HepG2 (cell line): ENCODE measurements around the gene KLHDC4. TPM values are rescaled to one million over a fixed set of nuclear protein-coding genes. Genes with fewer than 3 reads are reported as not detected.

Experiments used
- AGO2 ChIP-seq: fragments of 200-400 bp; formaldehyde crosslinking; optimal IDR thresholded peaks from 2 replicates; pipeline ENCODE3; 2017; ENCODE audit warnings: mild to moderate bottlenecking, low read depth, low read length, moderate library complexity
- BCL6 ChIP-seq: IDR thresholded peaks from 2 replicates; pipeline ENCODE4 v1.6.1; 2016; ENCODE audit warnings: missing genetic modification reagents, missing compliant biosample characterization
- FOXM1 ChIP-seq: sonication (generic); formaldehyde crosslinking; IDR thresholded peaks from 2 replicates; pipeline ENCODE4 v1.5.0; 2020; ENCODE audit warnings: missing genetic modification reagents
- RNF2 ChIP-seq: fragments of 450-650 bp; conservative IDR thresholded peaks from 2 replicates; pipeline ENCODE4 v1.6.1; 2016; ENCODE audit warnings: low read depth
- SALL1 ChIP-seq: sonication (generic); formaldehyde crosslinking; IDR thresholded peaks from 2 replicates; pipeline ENCODE4 v1.8.0; 2022; ENCODE audit warnings: mild to moderate bottlenecking, missing genetic modification reagents
- SMAD1 ChIP-seq: sonication (generic); formaldehyde crosslinking; IDR thresholded peaks from 2 replicates; pipeline ENCODE4 v1.4.0; 2020; ENCODE audit warnings: missing genetic modification reagents, low read depth, mild to moderate bottlenecking, borderline replicate concordance
- SMC3 ChIP-seq: IDR thresholded peaks from 2 replicates; pipeline ENCODE4 v1.6.1; 2011; ENCODE audit warnings: low read length, improper control_type of control experiment
- SP1 ChIP-seq, 2 experiments: fragments of 450-650 bp in 1 of 2; sonication (generic) in 1 of 2; formaldehyde crosslinking in 1 of 2; IDR thresholded peaks; 2 replicates each; pipeline versions ENCODE4 v1.4.0 to v1.6.1; 2016 to 2020; ENCODE audit warnings: missing genetic modification reagents in 1 of 2
- TBP ChIP-seq: sonication (generic); formaldehyde crosslinking; IDR thresholded peaks from 2 replicates; pipeline ENCODE4 v1.5.0; 2020; ENCODE audit warnings: missing genetic modification reagents
- ZNF446 ChIP-seq: sonication (generic); formaldehyde crosslinking; IDR thresholded peaks from 2 replicates; pipeline ENCODE4 v1.5.0; 2020; ENCODE audit warnings: mild to moderate bottlenecking, missing genetic modification reagents
- ZNF552 ChIP-seq: sonication (generic); formaldehyde crosslinking; IDR thresholded peaks from 2 replicates; pipeline ENCODE4 v1.9.0; 2022; ENCODE audit warnings: missing genetic modification reagents, mild to moderate bottlenecking, borderline replicate concordance
- polyA plus RNA-seq, 8 experiments: library from polyadenylated mRNA; depleted of rRNA in 3 of 8; stranded (reverse) in 7 of 8; unstranded in 1 of 8; fragments of >200 nt; fragmentation: Illumina TruSeq in 4 of 8; extraction: Trizol in 4 of 8; gene quantifications; 2 replicates each; pipeline versions ENCODE4 v1.2.1 to v1.2.3, GENCODE V29; 2011 to 2016; ENCODE audit warnings: low read depth in 4 of 8, missing spikeins in 1 of 8, mixed read lengths in 1 of 8; ENCODE audit not compliant: insufficient read depth in 1 of 8
- total RNA-seq, 5 experiments: library from RNA; depleted of rRNA; stranded (reverse); fragments of >200 nt; fragmentation: Illumina TruSeq; extraction: Trizol; gene quantifications; 2 replicates each; pipeline ENCODE4 v1.2.3, GENCODE V29; 2016; ENCODE audit warnings: low read depth in 1 of 5
- TF ChIP-seq, protein P1 (sequence below): sonication (generic); formaldehyde crosslinking; IDR thresholded peaks from 2 replicates; pipeline ENCODE4 v1.5.1; 2020; ENCODE audit warnings: mild to moderate bottlenecking, missing genetic modification reagents, borderline replicate concordance
- TF ChIP-seq, protein P2 (sequence below): sonication (generic); formaldehyde crosslinking; IDR thresholded peaks from 2 replicates; pipeline ENCODE4 v1.5.0; 2020; ENCODE audit warnings: mild to moderate bottlenecking, missing genetic modification reagents, borderline replicate concordance
- TF ChIP-seq, protein P3 (sequence below): sonication (generic); formaldehyde crosslinking; IDR thresholded peaks from 2 replicates; pipeline ENCODE4 v1.5.0; 2020; ENCODE audit warnings: missing genetic modification reagents, mild to moderate bottlenecking, borderline replicate concordance
- TF ChIP-seq, protein P4 (sequence below): sonication (generic); formaldehyde crosslinking; IDR thresholded peaks from 2 replicates; pipeline ENCODE4 v1.4.0; 2020; ENCODE audit warnings: missing genetic modification reagents, borderline replicate concordance
- TF ChIP-seq, protein P5 (sequence below): sonication (generic); formaldehyde crosslinking; conservative IDR thresholded peaks from 2 replicates; pipeline ENCODE4 v1.8.0; 2022; ENCODE audit warnings: mild to moderate bottlenecking, moderate library complexity, missing genetic modification reagents
- TF ChIP-seq, protein P6 (sequence below): sonication (generic); formaldehyde crosslinking; IDR thresholded peaks from 2 replicates; pipeline ENCODE4 v1.4.0; 2020; ENCODE audit warnings: mild to moderate bottlenecking, missing genetic modification reagents

The KLHDC4 gene
- total and polyA plus RNA-seq, 2 of the 13 experiments (the other 11 are each of a cell fraction or from before 2014, with no cell fraction given): 18.7 to 31.8 TPM

DNA sequence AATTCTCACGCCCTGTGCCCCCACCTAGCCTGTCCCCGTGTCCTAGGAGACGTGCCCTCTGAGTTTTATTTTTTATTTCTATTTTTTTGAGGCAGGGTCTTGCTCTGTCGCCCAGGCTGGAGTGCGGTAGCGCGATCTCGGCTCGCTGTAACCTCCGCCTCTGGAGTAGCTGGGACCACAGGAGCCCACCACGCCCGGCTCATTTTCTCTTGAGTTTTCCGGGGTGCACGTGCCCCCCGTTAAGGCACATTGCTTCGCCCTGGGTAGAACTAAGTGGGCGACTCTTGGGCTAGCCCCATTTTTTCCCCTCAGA is 655 bp upstream of the KLHDC4 start (continued):
- TF ChIP-seq ZNF446 (CRISPR knock-in tag) (peak; percentile 87), ZNF552 (CRISPR knock-in tag) (0 out of 2 replicates have a peak, but pooled peaks have one; percentile 31), RNF2 (no peak), SP1 (IDR thresholded peaks at IDR 0.05) (no peak), SP1 (CRISPR knock-in tag; IDR thresholded peaks at IDR 0.05) (no peak), SALL1 (CRISPR knock-in tag) (no peak), TBP (CRISPR knock-in tag) (no peak), AGO2 (peak; percentile 4), BCL6 (CRISPR knock-in tag) (no peak), FOXM1 (CRISPR knock-in tag) (no peak), SMC3 (no peak), SMAD1 (no peak)
- TF ChIP-seq, protein P1, sequence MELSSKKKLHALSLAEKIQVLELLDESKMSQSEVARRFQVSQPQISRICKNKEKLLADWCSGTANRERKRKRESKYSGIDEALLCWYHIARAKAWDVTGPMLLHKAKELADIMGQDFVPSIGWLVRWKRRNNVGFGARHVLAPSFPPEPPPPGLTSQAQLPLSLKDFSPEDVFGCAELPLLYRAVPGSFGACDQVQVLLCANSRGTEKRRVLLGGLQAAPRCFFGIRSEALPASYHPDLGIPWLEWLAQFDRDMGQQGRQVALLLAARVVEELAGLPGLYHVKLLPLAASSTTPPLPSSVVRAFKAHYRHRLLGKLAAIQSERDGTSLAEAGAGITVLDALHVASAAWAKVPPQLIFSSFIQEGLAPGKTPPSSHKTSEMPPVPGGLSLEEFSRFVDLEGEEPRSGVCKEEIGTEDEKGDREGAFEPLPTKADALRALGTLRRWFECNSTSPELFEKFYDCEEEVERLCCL (CRISPR knock-in tag): no peak
- TF ChIP-seq, protein P2, sequence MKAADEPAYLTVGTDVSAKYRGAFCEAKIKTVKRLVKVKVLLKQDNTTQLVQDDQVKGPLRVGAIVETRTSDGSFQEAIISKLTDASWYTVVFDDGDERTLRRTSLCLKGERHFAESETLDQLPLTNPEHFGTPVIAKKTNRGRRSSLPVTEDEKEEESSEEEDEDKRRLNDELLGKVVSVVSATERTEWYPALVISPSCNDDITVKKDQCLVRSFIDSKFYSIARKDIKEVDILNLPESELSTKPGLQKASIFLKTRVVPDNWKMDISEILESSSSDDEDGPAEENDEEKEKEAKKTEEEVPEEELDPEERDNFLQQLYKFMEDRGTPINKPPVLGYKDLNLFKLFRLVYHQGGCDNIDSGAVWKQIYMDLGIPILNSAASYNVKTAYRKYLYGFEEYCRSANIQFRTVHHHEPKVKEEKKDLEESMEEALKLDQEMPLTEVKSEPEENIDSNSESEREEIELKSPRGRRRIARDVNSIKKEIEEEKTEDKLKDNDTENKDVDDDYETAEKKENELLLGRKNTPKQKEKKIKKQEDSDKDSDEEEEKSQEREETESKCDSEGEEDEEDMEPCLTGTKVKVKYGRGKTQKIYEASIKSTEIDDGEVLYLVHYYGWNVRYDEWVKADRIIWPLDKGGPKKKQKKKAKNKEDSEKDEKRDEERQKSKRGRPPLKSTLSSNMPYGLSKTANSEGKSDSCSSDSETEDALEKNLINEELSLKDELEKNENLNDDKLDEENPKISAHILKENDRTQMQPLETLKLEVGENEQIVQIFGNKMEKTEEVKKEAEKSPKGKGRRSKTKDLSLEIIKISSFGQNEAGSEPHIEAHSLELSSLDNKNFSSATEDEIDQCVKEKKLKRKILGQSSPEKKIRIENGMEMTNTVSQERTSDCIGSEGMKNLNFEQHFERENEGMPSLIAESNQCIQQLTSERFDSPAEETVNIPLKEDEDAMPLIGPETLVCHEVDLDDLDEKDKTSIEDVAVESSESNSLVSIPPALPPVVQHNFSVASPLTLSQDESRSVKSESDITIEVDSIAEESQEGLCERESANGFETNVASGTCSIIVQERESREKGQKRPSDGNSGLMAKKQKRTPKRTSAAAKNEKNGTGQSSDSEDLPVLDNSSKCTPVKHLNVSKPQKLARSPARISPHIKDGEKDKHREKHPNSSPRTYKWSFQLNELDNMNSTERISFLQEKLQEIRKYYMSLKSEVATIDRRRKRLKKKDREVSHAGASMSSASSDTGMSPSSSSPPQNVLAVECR (CRISPR knock-in tag): no peak
- TF ChIP-seq, protein P3, sequence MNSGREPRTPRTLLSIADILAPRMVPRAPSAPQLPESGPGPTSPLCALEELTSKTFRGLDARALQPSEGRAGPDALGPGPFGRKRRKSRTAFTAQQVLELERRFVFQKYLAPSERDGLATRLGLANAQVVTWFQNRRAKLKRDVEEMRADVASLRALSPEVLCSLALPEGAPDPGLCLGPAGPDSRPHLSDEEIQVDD (CRISPR knock-in tag): no peak
- TF ChIP-seq, protein P4, sequence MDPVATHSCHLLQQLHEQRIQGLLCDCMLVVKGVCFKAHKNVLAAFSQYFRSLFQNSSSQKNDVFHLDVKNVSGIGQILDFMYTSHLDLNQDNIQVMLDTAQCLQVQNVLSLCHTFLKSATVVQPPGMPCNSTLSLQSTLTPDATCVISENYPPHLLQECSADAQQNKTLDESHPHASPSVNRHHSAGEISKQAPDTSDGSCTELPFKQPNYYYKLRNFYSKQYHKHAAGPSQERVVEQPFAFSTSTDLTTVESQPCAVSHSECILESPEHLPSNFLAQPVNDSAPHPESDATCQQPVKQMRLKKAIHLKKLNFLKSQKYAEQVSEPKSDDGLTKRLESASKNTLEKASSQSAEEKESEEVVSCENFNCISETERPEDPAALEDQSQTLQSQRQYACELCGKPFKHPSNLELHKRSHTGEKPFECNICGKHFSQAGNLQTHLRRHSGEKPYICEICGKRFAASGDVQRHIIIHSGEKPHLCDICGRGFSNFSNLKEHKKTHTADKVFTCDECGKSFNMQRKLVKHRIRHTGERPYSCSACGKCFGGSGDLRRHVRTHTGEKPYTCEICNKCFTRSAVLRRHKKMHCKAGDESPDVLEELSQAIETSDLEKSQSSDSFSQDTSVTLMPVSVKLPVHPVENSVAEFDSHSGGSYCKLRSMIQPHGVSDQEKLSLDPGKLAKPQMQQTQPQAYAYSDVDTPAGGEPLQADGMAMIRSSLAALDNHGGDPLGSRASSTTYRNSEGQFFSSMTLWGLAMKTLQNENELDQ: no peak
- TF ChIP-seq, protein P5, sequence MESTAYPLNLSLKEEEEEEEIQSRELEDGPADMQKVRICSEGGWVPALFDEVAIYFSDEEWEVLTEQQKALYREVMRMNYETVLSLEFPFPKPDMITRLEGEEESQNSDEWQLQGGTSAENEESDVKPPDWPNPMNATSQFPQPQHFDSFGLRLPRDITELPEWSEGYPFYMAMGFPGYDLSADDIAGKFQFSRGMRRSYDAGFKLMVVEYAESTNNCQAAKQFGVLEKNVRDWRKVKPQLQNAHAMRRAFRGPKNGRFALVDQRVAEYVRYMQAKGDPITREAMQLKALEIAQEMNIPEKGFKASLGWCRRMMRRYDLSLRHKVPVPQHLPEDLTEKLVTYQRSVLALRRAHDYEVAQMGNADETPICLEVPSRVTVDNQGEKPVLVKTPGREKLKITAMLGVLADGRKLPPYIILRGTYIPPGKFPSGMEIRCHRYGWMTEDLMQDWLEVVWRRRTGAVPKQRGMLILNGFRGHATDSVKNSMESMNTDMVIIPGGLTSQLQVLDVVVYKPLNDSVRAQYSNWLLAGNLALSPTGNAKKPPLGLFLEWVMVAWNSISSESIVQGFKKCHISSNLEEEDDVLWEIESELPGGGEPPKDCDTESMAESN (CRISPR knock-in tag): no peak
- TF ChIP-seq, protein P6, sequence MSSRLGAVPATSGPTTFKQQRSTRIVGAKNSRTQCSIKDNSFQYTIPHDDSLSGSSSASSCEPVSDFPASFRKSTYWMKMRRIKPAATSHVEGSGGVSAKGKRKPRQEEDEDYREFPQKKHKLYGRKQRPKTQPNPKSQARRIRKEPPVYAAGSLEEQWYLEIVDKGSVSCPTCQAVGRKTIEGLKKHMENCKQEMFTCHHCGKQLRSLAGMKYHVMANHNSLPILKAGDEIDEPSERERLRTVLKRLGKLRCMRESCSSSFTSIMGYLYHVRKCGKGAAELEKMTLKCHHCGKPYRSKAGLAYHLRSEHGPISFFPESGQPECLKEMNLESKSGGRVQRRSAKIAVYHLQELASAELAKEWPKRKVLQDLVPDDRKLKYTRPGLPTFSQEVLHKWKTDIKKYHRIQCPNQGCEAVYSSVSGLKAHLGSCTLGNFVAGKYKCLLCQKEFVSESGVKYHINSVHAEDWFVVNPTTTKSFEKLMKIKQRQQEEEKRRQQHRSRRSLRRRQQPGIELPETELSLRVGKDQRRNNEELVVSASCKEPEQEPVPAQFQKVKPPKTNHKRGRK (CRISPR knock-in tag): no peak
